Psoas muscle (tissue), 8 donors: ENCODE measurements around the gene ABCC4. TPM values are rescaled to one million over a fixed set of nuclear protein-coding genes. Genes with fewer than 3 reads are reported as not detected.

Experiments
- ATAC-seq, 4 donors: fragments of 200-7000 bp; cut with Tn5 transposase; one replicate each; pipeline ENCODE4 v1.9.1; 2020; ENCODE audit warnings: moderate library complexity in 3 of 4, mild to moderate bottlenecking in 2 of 4
- DNase-seq, 2 donors: peaks; one replicate each; pipeline ENCODE4 v3.0.0-alpha.2; 2020
- H3K27ac ChIP-seq: fragments of 200-600 bp; one replicate; pipeline ENCODE4 v1.8.0; 2022
- H3K27me3 ChIP-seq, 3 donors: fragments of 200-600 bp in 1 of 3; one replicate each; pipeline versions ENCODE4 v1.6.1 to v1.8.0; 2013 to 2022; ENCODE audit warnings: low read length in 2 of 3, mild to moderate bottlenecking in 2 of 3, moderate library complexity in 1 of 3; ENCODE audit not compliant: insufficient read depth in 3 of 3
- H3K36me3 ChIP-seq, 2 donors: fragments of 200-600 bp in 1 of 2; one replicate each; pipeline versions ENCODE4 v1.6.1 to v1.8.0; 2013 to 2022; ENCODE audit warnings: low read depth in 1 of 2, mild to moderate bottlenecking in 1 of 2, moderate library complexity in 1 of 2; ENCODE audit not compliant: insufficient read depth in 1 of 2
- H3K4me1 ChIP-seq: fragments of 200-600 bp; one replicate; pipeline ENCODE4 v1.8.0; 2022
- H3K4me3 ChIP-seq: fragments of 200-600 bp; one replicate; pipeline ENCODE4 v1.8.0; 2022; ENCODE audit warnings: mild to moderate bottlenecking
- H3K9me3 ChIP-seq: fragments of 200-600 bp; one replicate; pipeline ENCODE4 v1.8.0; 2022
- CTCF ChIP-seq: fragments of 200-600 bp; IDR thresholded peaks from one replicate; pipeline ENCODE4 v1.8.0; 2022; ENCODE audit warnings: antibody characterized with exemption
- WGBS, 3 donors: extraction: QIAGEN DNeasy Blood & Tissue Kit; methylation state at CpG; one replicate each; pipeline versions ENCODE4 v1.1.6 to v1.1.7; 2013; 5-methylcytosine and 5-hydroxymethylcytosine counted together
- intact Hi-C, 2 donors: fragments of 100-400 bp; cut with DNase I; formaldehyde crosslinking; loops; one replicate each; pipeline versions ENCODE4 v1.11.0 to v1.14.2; 2022
- polyA plus RNA-seq, 3 donors: library from polyadenylated mRNA; stranded (reverse); fragments of 200-250 nt; gene quantifications; one replicate each; pipeline ENCODE4 v1.2.3, GENCODE V29; 2013
- total RNA-seq, 4 donors: library from RNA; stranded (reverse); fragmentation: NEBNext Ultra II Directional in 2 of 4; extraction: Animal tissue kit (Norgen Biotek cat#: 25700) in 2 of 4; gene quantifications; one replicate each; pipeline versions ENCODE4 v1.2.1 to v1.2.4, GENCODE V29; 2021 to 2023
- donor health status: healthy with polysubstance abuse.
- donor health status: DM: no; HTN: no; CAD: no; lungs with moderate emphysema.
- donor health status: Bipolar disorder and iron deficiency.
- donor health status: healthy.
- donor health status: DM: yes; HTN: yes; CAD: no.
- donor health status: DM: no; HTN: no; CAD: no.
- donor health status: DM: no; HTN: no; CAD: no.
- donor health status: DM: yes; HTN: yes; CAD: no.

The ABCC4 gene
- total and polyA plus RNA-seq, 7 donors = 2.3 to 25.2 (median 6.1) TPM

DNA sequence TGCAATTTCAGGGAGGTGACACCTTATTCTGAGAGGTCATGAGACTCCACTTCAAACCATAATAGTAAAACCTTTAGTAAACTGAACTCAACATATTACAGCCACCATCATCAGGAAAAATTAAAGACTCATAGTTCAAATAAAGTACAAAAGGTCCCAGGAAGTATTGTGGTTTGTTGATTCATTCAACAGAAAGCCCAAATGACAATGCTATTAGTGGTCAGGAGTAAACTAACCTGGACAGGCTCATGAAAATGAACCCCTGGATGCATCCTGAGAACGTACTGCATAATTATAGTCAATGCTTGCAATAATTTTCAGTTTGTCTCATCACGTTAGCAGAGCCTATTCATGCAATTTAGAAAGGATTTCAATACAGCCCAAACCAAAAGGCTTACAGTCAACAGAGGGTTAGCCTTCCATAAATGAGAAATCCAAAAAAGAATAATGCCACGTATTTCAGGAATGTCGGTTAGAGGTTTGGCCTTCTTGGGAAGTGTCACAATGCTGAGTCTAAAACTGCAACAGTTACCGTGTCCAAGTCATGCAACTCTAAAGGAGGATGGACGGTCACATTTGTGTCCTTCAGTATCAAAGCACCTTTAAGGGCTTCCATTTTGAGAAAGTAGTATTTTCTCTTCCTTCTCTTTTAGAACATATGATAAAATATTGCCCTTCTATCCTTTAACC is 280.8 kb downstream of the ABCC4 start:
- Histone ChIP-seq H3K27ac (no peak overlapping the region), H3K9me3 (no peaks in the 10 kb centered on the region), H3K27me3 (no peaks in the 10 kb centered on the region), H3K4me1 (no peaks in the 10 kb centered on the region), H3K36me3 (peaks cover 0 to 10% of the 10 kb centered on the region in 2 donors), H3K4me3 (no peak overlapping the region)
- DNase-seq (no peak), ATAC-seq (no peak)
- TF ChIP-seq CTCF = no peak
- intact Hi-C loops = no loop called here
- WGBS, 3 donors = 92 to 93% (median 93%) methylated on average over 6 of the region's 6 CpGs

DNA sequence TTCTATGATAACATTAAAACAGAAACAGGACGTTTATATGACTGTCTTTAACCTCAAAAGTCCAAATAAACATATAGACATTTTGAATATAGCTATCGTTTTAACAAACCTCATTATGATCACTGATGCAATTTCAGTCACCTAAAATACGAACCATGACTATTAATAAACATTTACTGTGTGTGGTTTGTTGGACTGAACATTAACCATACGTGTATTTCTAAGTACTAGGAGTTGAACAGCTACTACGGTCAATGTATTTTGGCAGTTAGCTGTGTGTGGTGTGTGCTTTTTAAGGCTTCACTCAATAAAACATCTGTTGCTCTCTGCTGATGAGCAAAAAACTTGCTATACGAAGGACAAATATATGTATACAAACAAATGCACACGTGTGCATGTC is 281.4 kb downstream of the ABCC4 start:
- 77 to 86% (median 82%) methylated on average over 7 of the region's 7 CpGs for WGBS, 3 donors
- ATAC-seq (no peak), DNase-seq (no peak)
- TF ChIP-seq CTCF = no peak
- no peak overlapping the region for H3K4me3 ChIP-seq
- no peaks in the 10 kb centered on the region for H3K9me3 ChIP-seq
- no peaks in the 10 kb centered on the region for H3K27me3 ChIP-seq
- no peaks in the 10 kb centered on the region for H3K4me1 ChIP-seq
- peaks cover 0 to 10% of the 10 kb centered on the region in 2 donors for H3K36me3 ChIP-seq
- H3K27ac ChIP-seq = no peak overlapping the region
- intact Hi-C loops = no loop called here

GRCh38 chr13:95007322-95007721 is 293.9 kb downstream of the ABCC4 start:
- H3K4me3 ChIP-seq = no peak overlapping the region
- intact Hi-C loops = no loop called here
- WGBS, 3 donors = 77 to 84% (median 80%) methylated on average over 12 of the region's 12 CpGs

DNA sequence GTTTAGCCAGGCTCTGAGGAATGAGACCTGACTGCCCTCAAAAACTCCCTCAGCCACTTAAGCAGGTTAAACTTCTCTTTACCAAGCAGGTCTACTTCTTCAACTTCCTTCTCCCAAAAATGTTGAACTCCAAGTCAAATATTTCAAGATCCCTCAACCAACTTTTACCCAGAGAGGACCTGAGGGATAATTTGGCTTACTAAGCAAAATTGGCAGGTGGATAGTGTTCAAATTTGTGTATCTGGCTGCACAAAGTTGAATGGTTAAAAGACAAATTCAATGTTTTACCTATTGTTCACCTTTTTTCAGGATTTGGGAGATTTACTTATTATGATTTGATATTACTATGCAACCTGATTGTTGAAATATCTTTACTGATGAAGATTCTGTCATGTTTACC is 296.0 kb downstream of the ABCC4 start:
- Histone ChIP-seq H3K4me3 (no peak overlapping the region), H3K27me3 (peaks cover 0 to 4% (median 2%) of the 10 kb centered on the region in 3 donors), H3K27ac (no peak overlapping the region), H3K4me1 (peaks cover 12% of the 10 kb centered on the region), H3K9me3 (no peaks in the 10 kb centered on the region), H3K36me3 (no peaks in the 10 kb centered on the region)
- DNase-seq = no peak
- no peak for TF ChIP-seq CTCF
- intact Hi-C loops = no loop called here
- no peak for ATAC-seq

More at GRCh38 chr13:95007322-95007721, 293.9 kb downstream of the ABCC4 start:
- DNase-seq (no peak), ATAC-seq (no peak)
- Histone ChIP-seq H3K27me3 (peaks cover 0 to 4% (median 2%) of the 10 kb centered on the region in 3 donors), H3K27ac (no peak overlapping the region), H3K36me3 (no peaks in the 10 kb centered on the region), H3K4me1 (peaks cover 12% of the 10 kb centered on the region), H3K9me3 (no peaks in the 10 kb centered on the region)
- no peak for TF ChIP-seq CTCF
